Measurements from ENCODE around the gene TBL1X.

- TF ChIP-seq CTCF (IDR thresholded peaks at IDR 0.05; ENCODE audit: insufficient read depth, low read depth, low read length) (no peak), EZH2 (IDR thresholded peaks at IDR 0.05; ENCODE audit: insufficient read depth, low read length) (no peak)
Observed at GRCh38 chrX:9498236-9498635, 33.4 kb downstream of the TBL1X start.

All from astrocyte (in vitro differentiated cells and primary cell).